ENCODE results near the gene DLX3. TPM values are rescaled to one million over a fixed set of nuclear protein-coding genes. Genes with fewer than 3 reads are reported as not detected.

The DLX3 gene
- total RNA-seq, 1 donor from 2014 or later, result not detected

DNA sequence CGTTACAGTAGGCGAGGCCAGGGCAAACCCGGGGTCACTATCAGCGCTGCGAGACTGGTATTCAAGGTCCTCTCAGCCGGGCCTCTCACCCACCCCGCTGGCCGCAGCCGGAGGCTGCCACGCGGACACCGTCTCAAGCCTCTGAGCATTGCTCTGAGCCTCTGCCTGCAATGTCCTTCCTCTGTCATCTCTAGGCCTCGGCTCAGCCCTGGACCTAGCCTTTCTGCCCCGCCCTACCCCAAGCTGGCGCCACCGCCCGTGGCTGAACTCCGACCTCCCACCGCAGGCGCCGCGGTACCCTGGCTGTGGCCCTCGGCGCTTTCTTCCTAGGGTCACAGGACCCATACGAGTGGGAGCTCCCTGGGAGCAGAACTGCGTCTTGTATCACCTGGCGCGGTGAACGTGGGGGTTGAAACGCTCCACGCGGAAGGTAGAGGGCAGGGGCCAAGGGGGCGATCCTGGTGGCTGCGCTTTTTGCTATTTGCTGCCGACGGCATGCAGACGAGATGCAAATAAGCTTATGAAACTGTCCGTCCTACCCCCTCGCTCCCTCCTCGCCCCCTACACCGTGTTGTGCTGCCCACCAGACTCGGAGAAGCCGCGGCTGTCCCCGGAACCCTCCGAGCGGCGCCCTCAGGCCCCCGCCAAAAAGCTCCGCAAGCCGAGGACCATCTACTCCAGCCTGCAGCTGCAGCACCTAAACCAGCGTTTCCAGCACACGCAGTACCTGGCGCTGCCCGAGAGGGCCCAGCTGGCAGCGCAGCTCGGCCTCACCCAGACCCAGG is 22.3 kb downstream of the DLX3 start:
- DNase-seq, result no peak

DNA sequence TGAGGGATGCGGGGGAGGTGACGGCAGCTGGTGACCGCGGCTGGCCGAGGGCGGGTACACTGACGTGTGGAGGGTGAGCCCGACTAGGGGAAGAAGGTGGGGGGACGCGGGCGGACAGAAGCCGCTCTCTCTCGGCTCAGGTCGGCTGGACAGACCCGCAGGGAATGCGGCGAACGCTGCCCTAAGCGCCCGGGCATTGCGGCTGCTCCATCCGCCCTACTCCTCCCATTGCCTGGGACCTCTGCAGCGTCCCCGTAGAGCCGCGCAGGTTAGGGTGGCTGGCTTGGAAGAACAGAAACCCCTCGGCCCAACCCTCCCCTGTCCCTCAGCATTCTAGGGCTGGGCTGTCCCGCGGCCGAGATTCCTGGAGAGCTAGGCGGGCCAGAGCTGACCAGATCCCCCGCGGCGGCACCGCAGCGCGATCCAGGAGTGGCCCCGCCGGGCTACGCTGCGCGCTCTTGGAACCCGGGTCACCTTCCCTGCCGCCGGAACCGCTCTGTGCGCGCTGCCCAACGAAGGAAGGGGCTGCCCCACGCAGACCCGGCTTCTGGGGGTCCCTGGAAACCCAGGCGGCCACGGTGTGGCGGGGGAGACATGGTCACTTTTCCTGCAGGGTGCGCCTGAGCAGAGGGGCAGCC is 23.1 kb downstream of the DLX3 start:
- DNase-seq, result no peak

GRCh38 chr17:49971199-49971847 is 23.7 kb downstream of the DLX3 start:
- no peak for DNase-seq

GRCh38 chr17:49970498-49970897 is 24.5 kb downstream of the DLX3 start:
- DNase-seq, result no peak

- DNase-seq, result no peak
Measured at GRCh38 chr17:49969795-49970389, 25.1 kb downstream of the DLX3 start.

DNA sequence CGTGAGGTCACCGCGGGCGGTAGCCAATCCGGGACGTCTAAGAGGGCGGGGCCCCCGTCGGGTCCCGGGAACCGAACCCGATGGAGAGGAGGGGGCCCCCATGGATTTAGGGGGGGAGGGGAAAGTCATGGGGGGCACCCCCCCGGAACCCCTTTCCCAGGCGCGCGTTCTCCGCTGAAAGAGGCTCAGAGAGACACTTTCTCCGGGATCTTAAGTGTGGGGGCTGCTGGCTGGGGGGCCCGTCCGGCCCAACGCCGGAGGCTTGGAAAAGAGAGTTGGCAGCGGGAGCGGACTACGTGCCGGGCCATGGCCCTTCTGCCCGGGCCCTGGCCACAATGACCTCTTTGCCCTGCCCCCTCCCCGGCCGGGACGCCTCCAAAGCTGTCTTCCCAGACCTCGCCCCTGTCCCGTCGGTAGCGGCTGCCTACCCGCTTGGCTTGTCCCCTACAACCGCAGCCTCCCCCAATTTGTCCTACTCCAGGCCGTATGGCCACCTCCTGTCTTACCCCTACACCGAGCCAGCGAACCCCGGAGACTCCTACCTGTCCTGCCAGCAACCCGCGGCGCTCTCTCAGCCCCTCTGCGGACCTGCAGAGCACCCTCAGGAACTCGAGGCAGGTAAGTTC is 25.8 kb downstream of the DLX3 start, which contains the start of gene DLX4:
Gene DLX4, plus strand, starts transcription at position 57 of the 626 bp plus-strand sequence. Its CDS starts 279 bp downstream, at position 336.
- no peak for DNase-seq

GRCh38 chr17:49968405-49969133 is 26.5 kb downstream of the DLX3 start:
- no peak for DNase-seq

DNA sequence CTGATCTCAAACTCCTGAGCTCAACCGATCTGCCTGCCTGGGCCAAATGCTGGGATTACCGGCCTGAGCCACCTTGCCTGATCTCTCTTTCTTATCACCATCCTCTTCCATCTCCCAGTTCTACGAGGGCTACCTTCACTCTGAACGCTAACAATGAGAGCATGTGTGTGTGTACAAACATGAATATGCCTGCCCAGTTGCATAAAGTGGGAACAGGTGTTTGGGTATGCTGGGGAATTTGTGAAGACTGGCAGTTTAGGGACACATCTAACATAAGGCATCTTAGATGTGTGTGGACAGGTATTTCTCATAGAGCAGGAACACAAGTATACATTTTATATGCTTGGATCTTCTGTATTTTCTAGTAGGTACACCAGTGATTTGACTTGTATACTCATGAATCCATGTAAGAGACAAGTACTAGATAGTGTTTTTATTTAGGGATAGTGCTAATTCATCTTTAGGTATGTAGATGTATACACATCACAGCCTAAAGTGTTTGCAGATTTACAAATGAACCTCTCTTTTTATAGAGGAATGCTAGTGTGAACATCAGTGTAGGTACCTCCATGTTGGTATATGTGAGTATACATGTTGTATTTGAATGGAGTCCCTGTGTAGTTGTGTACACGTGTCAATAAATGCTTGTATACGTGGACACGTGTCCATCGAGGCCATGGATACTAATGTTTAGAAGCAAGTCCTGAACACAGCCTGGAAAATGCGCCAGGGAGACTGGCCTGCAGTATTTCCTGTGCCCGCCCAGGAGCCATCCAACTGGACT is 27.2 kb downstream of the DLX3 start:
- DNase-seq, result no peak

- no peak for DNase-seq
Measured at GRCh38 chr17:49967205-49967604, 27.8 kb downstream of the DLX3 start.

- DNase-seq, result no peak
Measured at GRCh38 chr17:49966767-49967166, 28.3 kb downstream of the DLX3 start.

DNA sequence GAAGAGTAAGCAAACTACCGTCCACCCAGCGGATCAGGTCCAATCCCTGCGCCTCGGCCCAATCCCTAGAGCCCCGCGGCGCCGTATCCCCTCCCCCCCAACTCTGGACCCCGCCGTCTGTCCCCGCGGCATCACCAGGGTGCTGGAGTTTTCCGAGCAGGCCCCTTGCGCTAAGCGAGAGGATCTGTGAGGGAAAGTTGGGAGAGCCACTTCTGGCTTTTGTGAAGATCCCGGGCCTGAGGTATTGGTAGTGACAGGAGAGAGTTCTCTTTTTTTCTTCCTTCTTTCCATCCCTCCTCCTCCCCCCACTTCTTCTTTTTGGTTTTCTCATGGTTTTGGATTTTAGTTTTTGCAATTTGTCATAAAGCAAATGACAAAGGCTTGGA is 29.5 kb downstream of the DLX3 start:
- DNase-seq, result no peak

DNA sequence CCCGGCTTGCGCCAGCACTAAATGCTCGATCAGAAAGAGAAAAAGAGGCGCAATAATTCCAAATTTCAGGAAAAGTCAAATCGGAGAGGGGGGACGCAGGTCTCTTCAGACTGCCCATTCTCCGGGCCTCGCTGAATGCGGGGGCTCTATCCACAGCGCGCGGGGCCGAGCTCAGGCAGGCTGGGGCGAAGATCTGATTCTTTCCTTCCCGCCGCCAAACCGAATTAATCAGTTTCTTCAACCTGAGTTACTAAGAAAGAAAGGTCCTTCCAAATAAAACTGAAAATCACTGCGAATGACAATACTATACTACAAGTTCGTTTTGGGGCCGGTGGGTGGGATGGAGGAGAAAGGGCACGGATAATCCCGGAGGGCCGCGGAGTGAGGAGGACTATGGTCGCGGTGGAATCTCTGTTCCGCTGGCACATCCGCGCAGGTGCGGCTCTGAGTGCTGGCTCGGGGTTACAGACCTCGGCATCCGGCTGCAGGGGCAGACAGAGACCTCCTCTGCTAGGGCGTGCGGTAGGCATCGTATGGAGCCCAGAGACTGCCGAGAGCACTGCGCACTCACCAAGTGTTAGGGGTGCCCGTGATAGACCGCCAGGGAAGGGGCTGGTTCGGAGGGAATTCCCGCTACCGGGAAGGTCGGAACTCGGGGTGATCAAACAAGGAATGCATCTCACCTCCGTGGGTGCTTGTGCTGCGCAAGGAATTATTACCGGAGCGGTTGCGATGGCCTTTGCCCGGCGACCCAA is 30.1 kb downstream of the DLX3 start:
- DNase-seq, result no peak

DNA sequence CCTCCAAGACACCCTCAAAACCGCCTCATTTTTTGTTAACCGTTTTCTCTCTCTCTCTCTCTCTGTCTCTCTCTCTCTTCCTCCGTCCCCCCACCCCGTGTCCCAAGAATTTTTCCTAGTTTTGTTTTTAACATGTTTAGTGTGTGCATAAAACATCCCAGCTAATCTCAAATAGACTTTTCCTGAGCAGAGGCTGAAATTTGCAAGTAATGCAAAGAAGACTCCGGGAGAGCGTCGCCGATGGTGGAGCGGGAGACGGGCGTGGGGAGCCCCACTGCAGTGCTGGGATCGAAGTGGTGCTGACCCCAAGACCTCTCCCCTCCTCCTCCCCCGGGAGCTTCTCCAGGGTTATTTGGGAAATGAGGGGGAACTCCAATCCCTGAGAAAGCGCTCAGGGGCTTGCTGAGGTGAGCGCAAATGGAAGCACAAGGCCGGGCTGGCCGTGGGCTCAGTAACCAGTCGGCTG is 30.7 kb downstream of the DLX3 start:
- no peak for DNase-seq

- no peak for DNase-seq
Measured at GRCh38 chr17:49963626-49964302, 31.3 kb downstream of the DLX3 start.

GRCh38 chr17:49963309-49963625 is 31.8 kb downstream of the DLX3 start:
- DNase-seq, result no peak

- DNase-seq, result no peak
Measured at GRCh38 chr17:49962599-49963308, 32.3 kb downstream of the DLX3 start.

DNA sequence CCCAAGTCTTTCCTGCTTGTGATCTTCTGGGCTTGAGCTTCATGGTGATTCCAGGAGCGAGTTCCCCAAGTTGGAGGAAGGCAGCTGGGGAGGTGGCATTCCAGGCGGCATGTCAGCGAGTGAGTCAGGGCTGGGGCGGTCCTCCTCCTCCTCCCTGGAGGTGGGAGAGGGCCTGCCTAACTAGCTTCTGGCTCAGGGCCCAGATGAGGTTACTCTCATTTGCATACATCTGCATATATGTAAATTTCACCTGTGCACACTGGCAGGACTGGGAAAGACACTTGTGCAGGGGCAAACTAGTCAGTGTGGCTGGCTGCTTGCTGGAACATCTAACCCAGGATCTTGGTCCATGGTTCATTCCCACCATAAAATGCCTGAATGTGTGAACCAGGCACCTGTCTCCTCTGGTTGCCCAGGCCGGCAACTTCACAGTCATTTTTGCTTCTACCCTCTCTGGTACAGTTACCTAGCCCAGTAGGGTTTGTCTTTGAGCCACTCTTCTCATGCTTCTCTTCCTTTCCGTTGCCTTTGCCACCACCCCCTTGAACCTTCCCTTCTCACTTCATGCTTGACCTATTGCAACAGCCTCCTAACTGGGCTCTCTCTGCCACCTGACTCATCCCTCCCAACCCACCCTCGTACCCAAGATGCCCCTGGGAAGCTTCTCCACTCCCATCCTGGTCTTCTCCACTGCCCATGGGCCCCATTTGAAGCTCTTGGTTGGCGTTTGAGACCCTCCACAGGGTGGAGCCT is 35.7 kb downstream of the DLX3 start:
- no peak for DNase-seq

DNA sequence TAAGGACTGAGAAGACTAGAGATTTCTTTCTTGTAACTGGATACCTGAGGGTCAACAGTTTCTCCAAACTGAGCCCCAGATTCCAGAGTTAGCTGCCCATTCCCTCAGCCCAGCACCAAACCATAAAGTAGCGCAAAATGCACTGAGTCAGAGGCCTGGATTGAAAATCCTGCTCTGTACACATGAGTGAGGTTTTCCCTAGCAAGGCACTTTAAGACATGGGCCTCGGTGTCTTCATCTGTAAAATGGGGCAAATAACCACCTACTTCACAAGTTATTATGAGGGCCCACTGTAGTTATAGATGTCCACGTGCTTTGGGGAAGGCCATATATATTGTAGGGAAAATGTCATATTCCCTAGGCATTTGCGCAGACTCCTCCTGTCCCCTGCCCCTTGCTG is 36.3 kb downstream of the DLX3 start:
- no peak for DNase-seq

Data from occipital lobe (tissue), 2 donors.